ENCODE measurements around the gene RAB8B. TPM values are rescaled to one million over a fixed set of nuclear protein-coding genes. Genes with fewer than 3 reads are reported as not detected.

Gene RAB8B
- total and polyA plus RNA-seq, 9 of the 15 experiments (the other 6 are each of a cell fraction or from before 2014, with no cell fraction given): 7.8 to 32.1 (median 24.2) TPM

DNA sequence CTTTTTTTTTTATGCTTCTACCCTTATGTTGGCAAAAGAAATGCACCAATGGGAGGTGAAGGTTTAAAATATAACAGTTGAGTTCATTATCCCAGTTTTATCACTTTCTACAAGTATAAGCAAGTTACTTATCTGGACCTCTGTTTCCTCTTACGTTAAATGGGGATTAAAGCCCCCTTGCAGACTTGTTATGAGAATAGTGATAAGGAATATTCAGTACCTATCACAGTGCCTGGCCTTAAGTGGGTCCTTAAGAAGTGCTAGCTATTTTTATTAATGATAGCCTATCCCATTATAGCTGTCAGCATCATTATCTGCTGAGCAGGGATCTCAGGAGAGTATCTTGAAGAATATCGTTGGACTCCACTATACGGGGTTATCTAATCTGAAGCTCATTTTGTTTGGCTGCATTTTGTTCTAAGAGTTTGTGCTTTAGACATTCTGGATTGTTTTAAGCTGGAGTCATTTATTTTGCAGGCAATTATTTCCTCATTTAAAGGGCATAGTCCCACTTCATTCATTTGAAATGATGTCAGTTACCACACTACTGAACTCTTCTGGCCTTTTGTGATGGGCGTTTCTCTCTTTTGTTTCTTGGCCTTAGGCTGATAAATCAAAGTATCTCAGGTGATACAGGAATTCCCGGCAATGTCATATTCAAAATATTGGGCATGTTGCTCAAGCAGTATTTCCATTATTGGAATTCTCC, 28.8 kb downstream of the RAB8B start:
- no peaks in the 10 kb centered on the region for H3K27me3 ChIP-seq (ENCODE audit: control insufficient read depth in 2 of 2, insufficient read depth in 2 of 2, low read length in 2 of 2)
- intact Hi-C loops (cut with micrococcal nuclease): no loop called here
- no peaks in the 10 kb centered on the region for H3K9me1 ChIP-seq (ENCODE audit: control insufficient read depth, insufficient read depth, low read length)
- no peak overlapping the region for H3K4me3 ChIP-seq
- BruUV-seq (replicated peaks): no TSS peak
- peak overlapping the region in 1 of 2 experiments; percentile 35; a peak in 1 of 4 replicates for H3K9ac ChIP-seq (ENCODE audit: insufficient read depth in 1 of 2, low read depth in 2 of 2, low read length in 2 of 2)
- ChIA-PET POLR2A (interaction anchor here (0.7 to 2.3 kb wide), 6 partner anchors 9 to 50 kb away, joined by 3 to 14 read pairs (median 4); no protein-coding TSS in a partner anchor), CTCF (ENCODE audit: low intra/inter-chr PET ratio) (no interaction called here)
- peak; percentile 29 for FAIRE-seq
- in situ Hi-C loops (cut with MboI): no loop called here
- DNase-seq (ENCODE audit: extremely low read depth in 1 of 4, low spot score in 3 of 4): peak in 1 of 4 experiments; percentile 40
- H3K79me2 ChIP-seq (ENCODE audit: control insufficient read depth, insufficient read depth, low read length): peaks cover 81% of the 10 kb centered on the region
- no peaks in the 10 kb centered on the region for H4K20me1 ChIP-seq (replicated peaks; ENCODE audit: control insufficient read depth, insufficient read depth, low read length)
- peaks cover 4% of the 10 kb centered on the region; the same call in 1 of the 3 replicates for H3K36me3 ChIP-seq (ENCODE audit: control insufficient read depth, insufficient read depth, low read length)
- no peak overlapping the region for H2AFZ ChIP-seq (ENCODE audit: low read depth, low read length)
- H3K27ac ChIP-seq (ENCODE audit: extremely low read depth, low read depth, low read length): peak overlapping the region; percentile 58; the same call in 2 of the 3 replicates
- peak; percentile 10; the same call in 1 of the 3 replicates for ATAC-seq
- WGBS (ENCODE audit: insufficient coverage, low coverage, missing lambda C conversion rate): 8% methylated on average over 5 of the region's 5 CpGs
- H3K4me1 ChIP-seq (replicated peaks in 1 of 2; ENCODE audit: control insufficient read depth in 2 of 2, insufficient read depth in 2 of 2, low read length in 2 of 2): peaks cover 12 to 45% of the 10 kb centered on the region in 2 experiments
- no peaks in the 10 kb centered on the region for H3K9me3 ChIP-seq (replicated peaks; ENCODE audit: control insufficient read depth, insufficient read depth, low read depth, low read length)
- H3K4me2 ChIP-seq (ENCODE audit: insufficient read depth, low read length): peak overlapping the region; percentile 11; the same call in 1 of the 2 replicates
- TF ChIP-seq GABPB2 (CRISPR knock-in tag; conservative IDR thresholded peaks at IDR 0.05): no peak
- peak; percentile 19 for TF ChIP-seq HDAC3 (IDR thresholded peaks at IDR 0.05; ENCODE audit: borderline replicate concordance, partially characterized antibody)
- 0 out of 2 replicates have a peak, but pooled peaks have one; percentile 27 for TF ChIP-seq CBFA2T2 (conservative IDR thresholded peaks at IDR 0.05)
- peak; percentile 53; the same call in 1 of the 2 replicates for TF ChIP-seq ARID1B (IDR thresholded peaks at IDR 0.05)
- TF ChIP-seq DPF2 (IDR thresholded peaks at IDR 0.05): peak; percentile 42; the same call in 1 of the 2 replicates
- TF ChIP-seq EP300 (IDR thresholded peaks at IDR 0.05; ENCODE audit: low read length): peak; percentile 50; the same call in 1 of the 2 replicates
- TF ChIP-seq CBFA2T3 (IDR thresholded peaks at IDR 0.05): peak; percentile 58
- 0 out of 2 replicates have a peak, but pooled peaks have one; percentile 6 for TF ChIP-seq TAL1 (IDR thresholded peaks at IDR 0.05)
- no peak for TF ChIP-seq JUNB (CRISPR knock-in tag; conservative IDR thresholded peaks at IDR 0.05)
- TF ChIP-seq MYBL2 (IDR thresholded peaks at IDR 0.05; ENCODE audit: low read depth): peak; percentile 38
- TF ChIP-seq MYBL2 (CRISPR knock-in tag; IDR thresholded peaks at IDR 0.05; ENCODE audit: borderline replicate concordance): no peak
- TF ChIP-seq, protein P1, sequence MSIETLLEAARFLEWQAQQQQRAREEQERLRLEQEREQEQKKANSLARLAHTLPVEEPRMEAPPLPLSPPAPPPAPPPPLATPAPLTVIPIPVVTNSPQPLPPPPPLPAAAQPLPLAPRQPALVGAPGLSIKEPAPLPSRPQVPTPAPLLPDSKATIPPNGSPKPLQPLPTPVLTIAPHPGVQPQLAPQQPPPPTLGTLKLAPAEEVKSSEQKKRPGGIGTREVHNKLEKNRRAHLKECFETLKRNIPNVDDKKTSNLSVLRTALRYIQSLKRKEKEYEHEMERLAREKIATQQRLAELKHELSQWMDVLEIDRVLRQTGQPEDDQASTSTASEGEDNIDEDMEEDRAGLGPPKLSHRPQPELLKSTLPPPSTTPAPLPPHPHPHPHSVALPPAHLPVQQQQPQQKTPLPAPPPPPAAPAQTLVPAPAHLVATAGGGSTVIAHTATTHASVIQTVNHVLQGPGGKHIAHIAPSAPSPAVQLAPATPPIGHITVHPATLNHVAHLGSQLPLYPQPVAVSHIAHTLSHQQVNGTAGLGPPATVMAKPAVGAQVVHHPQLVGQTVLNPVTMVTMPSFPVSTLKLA (conservative IDR thresholded peaks at IDR 0.05): no peak
- no peak for TF ChIP-seq ZNF184 (CRISPR knock-in tag; IDR thresholded peaks at IDR 0.05)
- TF ChIP-seq ETV6 (IDR thresholded peaks at IDR 0.05; ENCODE audit: borderline replicate concordance in 1 of 2, low read depth in 2 of 2, low read length in 1 of 2): 0 out of 4 replicates have a peak, but pooled peaks of 1 of the 2 experiments have one; percentile 27
- no peak for TF ChIP-seq ETV6 (CRISPR knock-in tag; IDR thresholded peaks at IDR 0.05; ENCODE audit: borderline replicate concordance)
- TF ChIP-seq FOXM1 (IDR thresholded peaks at IDR 0.05; ENCODE audit: low read depth): peak; percentile 64; the same call in 1 of the 2 replicates
- no peak for TF ChIP-seq FOXM1 (CRISPR knock-in tag; IDR thresholded peaks at IDR 0.05; ENCODE audit: low read depth)
- TF ChIP-seq, protein P2, sequence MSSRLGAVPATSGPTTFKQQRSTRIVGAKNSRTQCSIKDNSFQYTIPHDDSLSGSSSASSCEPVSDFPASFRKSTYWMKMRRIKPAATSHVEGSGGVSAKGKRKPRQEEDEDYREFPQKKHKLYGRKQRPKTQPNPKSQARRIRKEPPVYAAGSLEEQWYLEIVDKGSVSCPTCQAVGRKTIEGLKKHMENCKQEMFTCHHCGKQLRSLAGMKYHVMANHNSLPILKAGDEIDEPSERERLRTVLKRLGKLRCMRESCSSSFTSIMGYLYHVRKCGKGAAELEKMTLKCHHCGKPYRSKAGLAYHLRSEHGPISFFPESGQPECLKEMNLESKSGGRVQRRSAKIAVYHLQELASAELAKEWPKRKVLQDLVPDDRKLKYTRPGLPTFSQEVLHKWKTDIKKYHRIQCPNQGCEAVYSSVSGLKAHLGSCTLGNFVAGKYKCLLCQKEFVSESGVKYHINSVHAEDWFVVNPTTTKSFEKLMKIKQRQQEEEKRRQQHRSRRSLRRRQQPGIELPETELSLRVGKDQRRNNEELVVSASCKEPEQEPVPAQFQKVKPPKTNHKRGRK (tag; IDR thresholded peaks at IDR 0.05): no peak
